HEK293T (cell line): ENCODE measurements around the gene OR5V1.
"Not testable (repeated sequence)": the region's sequence is repeated elsewhere in the genome, so short reads cannot be mapped to it uniquely, and the experiment has no call there.

Experiments used
- CTCF ChIA-PET: fragments of 350-600 bp; formaldehyde crosslinking; extraction: SDS; loops from one replicate; lab custom pipeline; 2021; ENCODE audit warnings: antibody characterized with exemption, inconsistent platforms; lab: Yijun Ruan, JAX
- POLR2A ChIA-PET: fragments of 350-600 bp; formaldehyde crosslinking; extraction: SDS; loops from one replicate; lab custom pipeline; 2020; ENCODE audit warnings: antibody characterized with exemption, inconsistent platforms; lab: Yijun Ruan, JAX
- DNase-seq: peaks from one replicate; pipeline ENCODE4 v3.0.0; 2012; ENCODE audit warnings: mixed read lengths; ENCODE audit errors: extremely low spot score
- ARNT ChIP-seq: fragments of 450-650 bp; IDR thresholded peaks from 2 replicates; pipeline ENCODE4 v1.6.1; 2017; ENCODE audit warnings: mild to moderate bottlenecking
- BHLHE40 ChIP-seq: fragments of 450-650 bp; IDR thresholded peaks from 2 replicates; pipeline ENCODE4 v1.6.1; 2016; ENCODE audit warnings: mild to moderate bottlenecking, moderate library complexity, borderline replicate concordance
- CTBP1 ChIP-seq: fragments of 450-650 bp; IDR thresholded peaks from 2 replicates; pipeline ENCODE4 v1.6.1; 2016; ENCODE audit warnings: borderline replicate concordance
- ELF4 ChIP-seq: fragments of 450-650 bp; IDR thresholded peaks from 2 replicates; pipeline ENCODE4 v1.6.1; 2017; ENCODE audit warnings: antibody characterized with exemption
- FOXA1 ChIP-seq: fragments of 450-650 bp; IDR thresholded peaks from 2 replicates; pipeline ENCODE4 v1.6.1; 2016; ENCODE audit warnings: mild to moderate bottlenecking
- FOXK2 ChIP-seq: fragments of 450-650 bp; IDR thresholded peaks from 2 replicates; pipeline ENCODE4 v1.6.1; 2016; ENCODE audit warnings: mild to moderate bottlenecking
- FOXM1 ChIP-seq: fragments of 450-650 bp; IDR thresholded peaks from 2 replicates; pipeline ENCODE4 v1.6.1; 2017; ENCODE audit warnings: mild to moderate bottlenecking, borderline replicate concordance
- HDGF ChIP-seq: fragments of 450-650 bp; IDR thresholded peaks from 2 replicates; pipeline ENCODE4 v1.6.1; 2017; ENCODE audit warnings: antibody characterized with exemption, borderline replicate concordance
- L3MBTL2 ChIP-seq: fragments of 450-650 bp; conservative IDR thresholded peaks from 2 replicates; pipeline ENCODE4 v1.6.1; 2016; ENCODE audit warnings: mild to moderate bottlenecking
- LEF1 ChIP-seq: fragments of 450-650 bp; IDR thresholded peaks from 2 replicates; pipeline ENCODE4 v1.6.1; 2017; ENCODE audit warnings: mild to moderate bottlenecking, borderline replicate concordance
- NFRKB ChIP-seq: fragments of 450-650 bp; IDR thresholded peaks from 2 replicates; pipeline ENCODE4 v1.6.1; 2016; ENCODE audit warnings: mild to moderate bottlenecking, moderate library complexity
- PKNOX1 ChIP-seq: fragments of 450-650 bp; IDR thresholded peaks from 2 replicates; pipeline ENCODE4 v1.6.1; 2016
- SP1 ChIP-seq: fragments of 450-650 bp; IDR thresholded peaks from 2 replicates; pipeline ENCODE4 v1.6.1; 2017
- SUZ12 ChIP-seq: fragments of 450-650 bp; IDR thresholded peaks from 2 replicates; pipeline ENCODE4 v1.6.1; 2016; ENCODE audit warnings: mild to moderate bottlenecking
- TARDBP ChIP-seq: fragments of 450-650 bp; IDR thresholded peaks from 2 replicates; pipeline ENCODE4 v1.6.1; 2016
- ZNF384 ChIP-seq: fragments of 450-650 bp; IDR thresholded peaks from 2 replicates; pipeline ENCODE4 v1.6.1; 2016

The OR5V1 gene

GRCh38 chr6:29336269-29336668 is 32.4 kb downstream of the OR5V1 start:
- POLR2A ChIA-PET, result no interaction called here
- TF ChIP-seq ELF4 (no peak), BHLHE40 (no peak), CTBP1 (no peak), L3MBTL2 (no peak), ARNT (no peak), FOXA1 (no peak), NFRKB (no peak), TARDBP (no peak), FOXK2 (no peak), FOXM1 (no peak), ZNF384 (no peak), HDGF (no peak), SUZ12 (no peak), PKNOX1 (no peak), SP1 (no peak), LEF1 (no peak)
- CTCF ChIA-PET, result interaction anchor here (0.6 kb wide), 1 partner anchor 1450 kb away, joined by 3 read pairs; no protein-coding TSS in a partner anchor
- no peak for DNase-seq

- DNase-seq, result no peak
- TF ChIP-seq FOXK2 (no peak), L3MBTL2 (no peak), ELF4 (no peak), CTBP1 (no peak), SUZ12 (no peak), BHLHE40 (no peak), LEF1 (no peak)
- POLR2A ChIA-PET, result no interaction called here
- CTCF ChIA-PET, result interaction anchor here (0.6 kb wide), 1 partner anchor 770 kb away, joined by 3 read pairs; no protein-coding TSS in a partner anchor
Observed at GRCh38 chr6:29332676-29333075, 36.0 kb downstream of the OR5V1 start.

GRCh38 chr6:29325777-29326176 is 42.9 kb downstream of the OR5V1 start:
- TF ChIP-seq L3MBTL2, result peak; percentile 37; the same call in 1 of the 2 replicates
- TF ChIP-seq CTBP1, result no peak
- no peak for TF ChIP-seq FOXA1
- no peak for TF ChIP-seq BHLHE40
- no peak for TF ChIP-seq TARDBP
- TF ChIP-seq HDGF, result no peak
- ChIA-PET POLR2A (no interaction called here), CTCF (interaction anchor here (0.9 kb wide), 1 partner anchor 32 kb away, joined by 3 read pairs; no protein-coding TSS in a partner anchor)
- DNase-seq, result no peak

- DNase-seq, POLR2A ChIA-PET, CTCF ChIA-PET: not testable (repeated sequence)
Observed at GRCh38 chr6:29323332-29323731, 45.3 kb downstream of the OR5V1 start.

- DNase-seq, result no peak
- ChIA-PET CTCF (no interaction called here), POLR2A (no interaction called here)
- no peak for TF ChIP-seq NFRKB
- no peak for TF ChIP-seq BHLHE40
Observed at GRCh38 chr6:29319931-29320330, 48.7 kb downstream of the OR5V1 start.
